Measurements from ENCODE around the gene CYP51A1.

The CYP51A1 gene

GRCh38 chr7:92161271-92161670, 27.0 kb upstream of the CYP51A1 start:
- H3K4me1 ChIP-seq (ENCODE audit: control insufficient read depth, low read length) = no peaks in the 10 kb centered on the region
- no peaks in the 10 kb centered on the region for H4K20me1 ChIP-seq (ENCODE audit: control insufficient read depth, insufficient read depth, low read depth, low read length)
- no peak overlapping the region for H3K4me3 ChIP-seq (ENCODE audit: low read length)
- no peaks in the 10 kb centered on the region for H3K36me3 ChIP-seq (ENCODE audit: control insufficient read depth, low read length)
- TF ChIP-seq CTCF (IDR thresholded peaks at IDR 0.05; ENCODE audit: low read depth, low read length, poor library complexity, severe bottlenecking) (no peak), EZH2phosphoT487 (IDR thresholded peaks at IDR 0.05; ENCODE audit: borderline replicate concordance, low read length) (no peak)
- no peaks in the 10 kb centered on the region for H3K9me2 ChIP-seq (replicated peaks; ENCODE audit: control insufficient read depth, low read length)
- no peaks in the 10 kb centered on the region for H3K79me2 ChIP-seq (ENCODE audit: control insufficient read depth, low read length)
- H3F3A ChIP-seq (ENCODE audit: control insufficient read depth, insufficient read depth) = no peaks in the 10 kb centered on the region
- H3K4me2 ChIP-seq (ENCODE audit: low read length) = no peak overlapping the region
- H3K27ac ChIP-seq (ENCODE audit: low read depth, low read length) = no peak overlapping the region
- no peaks in the 10 kb centered on the region for H3K9me3 ChIP-seq (ENCODE audit: control insufficient read depth, insufficient read depth, low read length)
- H3K27me3 ChIP-seq (ENCODE audit: control insufficient read depth, low read length) = 0 out of 2 replicates have a peak, but pooled peaks cover 7% of the 10 kb centered on the region

GRCh38 chr7:92158660-92159575, 24.6 kb upstream of the CYP51A1 start:
- H3K9me3 ChIP-seq (ENCODE audit: control insufficient read depth, insufficient read depth, low read length) = no peaks in the 10 kb centered on the region

GRCh38 chr7:92156990-92157389, 22.7 kb upstream of the CYP51A1 start:
- Histone ChIP-seq H3F3A (ENCODE audit: control insufficient read depth, insufficient read depth) (no peaks in the 10 kb centered on the region), H4K20me1 (ENCODE audit: control insufficient read depth, insufficient read depth, low read depth, low read length) (no peaks in the 10 kb centered on the region), H3K4me2 (ENCODE audit: low read length) (no peak overlapping the region), H3K79me2 (ENCODE audit: control insufficient read depth, low read length) (no peaks in the 10 kb centered on the region), H3K4me1 (ENCODE audit: control insufficient read depth, low read length) (no peaks in the 10 kb centered on the region), H3K36me3 (ENCODE audit: control insufficient read depth, low read length) (no peaks in the 10 kb centered on the region), H3K27ac (ENCODE audit: low read depth, low read length) (no peak overlapping the region), H3K9me2 (replicated peaks; ENCODE audit: control insufficient read depth, low read length) (no peaks in the 10 kb centered on the region), H3K9me3 (ENCODE audit: control insufficient read depth, insufficient read depth, low read length) (no peaks in the 10 kb centered on the region), H3K4me3 (ENCODE audit: low read length) (no peak overlapping the region), H3K27me3 (ENCODE audit: control insufficient read depth, low read length) (peaks cover 6% of the 10 kb centered on the region; the same call in 1 of the 2 replicates)
- TF ChIP-seq CTCF (IDR thresholded peaks at IDR 0.05; ENCODE audit: low read depth, low read length, poor library complexity, severe bottlenecking) = no peak
- no peak for TF ChIP-seq EZH2phosphoT487 (IDR thresholded peaks at IDR 0.05; ENCODE audit: borderline replicate concordance, low read length)

More at GRCh38 chr7:92158660-92159575, 24.6 kb upstream of the CYP51A1 start:
- H3K36me3 ChIP-seq (ENCODE audit: control insufficient read depth, low read length) = no peaks in the 10 kb centered on the region
- H3K27me3 ChIP-seq (ENCODE audit: control insufficient read depth, low read length) = peaks cover 11% of the 10 kb centered on the region; the same call in 1 of the 2 replicates
- no peak overlapping the region for H3K4me2 ChIP-seq (ENCODE audit: low read length)
- H3F3A ChIP-seq (ENCODE audit: control insufficient read depth, insufficient read depth) = no peaks in the 10 kb centered on the region
- H3K4me1 ChIP-seq (ENCODE audit: control insufficient read depth, low read length) = no peaks in the 10 kb centered on the region
- H3K9me2 ChIP-seq (replicated peaks; ENCODE audit: control insufficient read depth, low read length) = no peaks in the 10 kb centered on the region
- no peaks in the 10 kb centered on the region for H3K79me2 ChIP-seq (ENCODE audit: control insufficient read depth, low read length)
- no peak overlapping the region for H3K27ac ChIP-seq (ENCODE audit: low read depth, low read length)
- no peak for TF ChIP-seq CTCF (IDR thresholded peaks at IDR 0.05; ENCODE audit: low read depth, low read length, poor library complexity, severe bottlenecking)
- no peak for TF ChIP-seq EZH2phosphoT487 (IDR thresholded peaks at IDR 0.05; ENCODE audit: borderline replicate concordance, low read length)
- no peaks in the 10 kb centered on the region for H4K20me1 ChIP-seq (ENCODE audit: control insufficient read depth, insufficient read depth, low read depth, low read length)
- no peak overlapping the region for H3K4me3 ChIP-seq (ENCODE audit: low read length)

All from DOHH2 (cell line).